ENCODE measurements around the gene RAB43.

Gene RAB43

GRCh38 chr3:129040039-129040336 lies 81.6 kb downstream of the RAB43 start:
- DNase-seq (ENCODE audit: extremely low read depth in 1 of 2, low read depth in 1 of 2), result no peak

- no peak for DNase-seq (ENCODE audit: extremely low read depth in 1 of 2, low read depth in 1 of 2)
Observed at GRCh38 chr3:129039271-129040038, 82.1 kb downstream of the RAB43 start.

- no peak for DNase-seq (ENCODE audit: extremely low read depth in 1 of 2, low read depth in 1 of 2)
Observed at GRCh38 chr3:129038121-129038855, 83.3 kb downstream of the RAB43 start.
